Nephron (organoid): Measurements from ENCODE around the gene ADD1.

Experiments
- H3K27ac Mint-ChIP-seq, 3 experiments: 2 replicates each; pipeline ENCODE4 v1.8.0; 2020; ENCODE audit warnings: mixed read lengths in 3 of 3, mild to moderate bottlenecking in 2 of 3, moderate library complexity in 1 of 3
- H3K27me3 Mint-ChIP-seq: 2 replicates; pipeline ENCODE4 v1.8.0; 2021; ENCODE audit warnings: low read depth, mild to moderate bottlenecking, moderate library complexity, mixed read lengths
- H3K36me3 Mint-ChIP-seq: 2 replicates; pipeline ENCODE4 v1.8.0; 2020; ENCODE audit warnings: low read depth, mixed read lengths
- H3K4me1 Mint-ChIP-seq: 2 replicates; pipeline ENCODE4 v1.8.0; 2020; ENCODE audit warnings: mixed read lengths
- H3K4me3 Mint-ChIP-seq, 3 experiments: 2 replicates each; pipeline ENCODE4 v1.8.0; 2020; ENCODE audit warnings: mild to moderate bottlenecking in 3 of 3, mixed read lengths in 3 of 3, moderate library complexity in 2 of 3
- H3K9me3 Mint-ChIP-seq: 2 replicates; pipeline ENCODE4 v1.8.0; 2020; ENCODE audit warnings: mixed read lengths
- TF ChIP-seq, protein P1 (sequence below), 3 experiments: fragments of 200-600 bp; sonication (generic); IDR thresholded peaks; one replicate each; pipeline ENCODE4 v1.5.0; 2021; ENCODE audit warnings: antibody characterized with exemption in 3 of 3; ENCODE audit not compliant: unreplicated experiment in 3 of 3

ADD1 gene

DNA sequence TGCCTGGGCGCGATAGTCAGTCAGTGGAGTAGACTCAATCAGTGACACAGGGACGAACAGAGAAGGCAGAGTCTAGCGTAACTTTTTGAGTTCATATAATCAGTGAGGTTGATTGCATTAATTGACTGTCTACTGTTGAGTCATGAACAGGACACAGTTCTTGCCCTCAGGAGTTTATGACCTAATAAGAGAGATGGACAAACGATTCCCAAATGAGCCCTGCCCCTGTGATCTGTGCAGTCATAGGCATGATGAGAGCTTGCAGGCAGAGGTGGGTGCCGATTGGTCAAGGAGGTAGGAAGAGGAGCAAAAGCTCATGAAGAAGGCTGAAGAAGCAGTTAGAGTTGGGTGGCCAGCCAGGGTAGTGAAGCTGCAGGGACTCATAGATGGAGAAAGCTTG is 57.1 kb downstream of the ADD1 start:
- Mint-ChIP-seq H3K4me1 (no peaks in the 10 kb centered on the region), H3K4me3 (no peak overlapping the region), H3K27ac (no peak overlapping the region), H3K9me3 (no peaks in the 10 kb centered on the region), H3K27me3 (no peaks in the 10 kb centered on the region), H3K36me3 (peaks cover 84% of the 10 kb centered on the region)
- TF ChIP-seq, protein P1, sequence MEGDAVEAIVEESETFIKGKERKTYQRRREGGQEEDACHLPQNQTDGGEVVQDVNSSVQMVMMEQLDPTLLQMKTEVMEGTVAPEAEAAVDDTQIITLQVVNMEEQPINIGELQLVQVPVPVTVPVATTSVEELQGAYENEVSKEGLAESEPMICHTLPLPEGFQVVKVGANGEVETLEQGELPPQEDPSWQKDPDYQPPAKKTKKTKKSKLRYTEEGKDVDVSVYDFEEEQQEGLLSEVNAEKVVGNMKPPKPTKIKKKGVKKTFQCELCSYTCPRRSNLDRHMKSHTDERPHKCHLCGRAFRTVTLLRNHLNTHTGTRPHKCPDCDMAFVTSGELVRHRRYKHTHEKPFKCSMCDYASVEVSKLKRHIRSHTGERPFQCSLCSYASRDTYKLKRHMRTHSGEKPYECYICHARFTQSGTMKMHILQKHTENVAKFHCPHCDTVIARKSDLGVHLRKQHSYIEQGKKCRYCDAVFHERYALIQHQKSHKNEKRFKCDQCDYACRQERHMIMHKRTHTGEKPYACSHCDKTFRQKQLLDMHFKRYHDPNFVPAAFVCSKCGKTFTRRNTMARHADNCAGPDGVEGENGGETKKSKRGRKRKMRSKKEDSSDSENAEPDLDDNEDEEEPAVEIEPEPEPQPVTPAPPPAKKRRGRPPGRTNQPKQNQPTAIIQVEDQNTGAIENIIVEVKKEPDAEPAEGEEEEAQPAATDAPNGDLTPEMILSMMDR (IDR thresholded peaks at IDR 0.05; ENCODE audit: unreplicated experiment in 3 of 3), result no peak

DNA sequence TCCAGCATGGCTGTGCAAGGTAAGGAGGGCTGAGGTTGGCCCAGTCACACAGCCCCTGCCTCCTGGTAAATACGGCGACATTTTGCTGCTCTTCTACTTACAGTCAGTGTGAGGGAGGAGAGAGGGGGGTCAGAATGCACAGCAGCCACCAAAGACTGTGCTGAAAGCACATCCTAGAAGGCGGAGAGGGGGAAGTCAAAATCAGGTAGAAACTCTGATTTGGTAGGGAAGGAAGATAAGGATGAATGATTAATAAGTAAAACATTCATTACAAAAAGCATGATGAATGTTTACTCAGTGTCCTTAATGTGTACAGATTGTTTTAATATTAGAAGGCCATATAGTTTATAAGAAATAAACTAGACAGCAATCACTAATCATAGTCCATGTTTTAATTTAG is 57.5 kb downstream of the ADD1 start:
- Mint-ChIP-seq H3K4me1 (no peaks in the 10 kb centered on the region), H3K36me3 (peaks cover 83% of the 10 kb centered on the region), H3K27me3 (no peaks in the 10 kb centered on the region), H3K27ac (no peak overlapping the region), H3K9me3 (no peaks in the 10 kb centered on the region), H3K4me3 (no peak overlapping the region)
- TF ChIP-seq, protein P1 (IDR thresholded peaks at IDR 0.05; ENCODE audit: unreplicated experiment in 3 of 3), result no peak

DNA sequence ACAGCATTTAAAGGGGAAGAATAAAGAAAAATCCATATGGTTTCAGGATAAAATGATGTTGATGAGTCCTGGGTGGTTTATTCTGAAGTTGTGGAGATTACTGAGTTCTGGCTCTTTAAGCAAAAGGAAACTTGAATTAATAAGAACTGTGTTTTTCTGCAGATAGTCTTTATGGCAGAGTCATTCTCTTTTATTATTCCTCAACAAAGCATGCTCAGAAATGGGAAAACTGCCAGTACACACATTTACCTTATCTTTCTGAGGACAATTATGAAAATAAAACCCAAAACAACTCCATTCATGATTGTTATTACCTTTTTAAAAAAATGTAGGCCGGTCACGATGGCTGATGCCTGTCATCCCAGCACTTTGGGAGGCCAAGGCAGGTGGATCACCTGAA is 58.5 kb downstream of the ADD1 start:
- Mint-ChIP-seq H3K36me3 (peaks cover 80% of the 10 kb centered on the region), H3K27ac (no peak overlapping the region)

DNA sequence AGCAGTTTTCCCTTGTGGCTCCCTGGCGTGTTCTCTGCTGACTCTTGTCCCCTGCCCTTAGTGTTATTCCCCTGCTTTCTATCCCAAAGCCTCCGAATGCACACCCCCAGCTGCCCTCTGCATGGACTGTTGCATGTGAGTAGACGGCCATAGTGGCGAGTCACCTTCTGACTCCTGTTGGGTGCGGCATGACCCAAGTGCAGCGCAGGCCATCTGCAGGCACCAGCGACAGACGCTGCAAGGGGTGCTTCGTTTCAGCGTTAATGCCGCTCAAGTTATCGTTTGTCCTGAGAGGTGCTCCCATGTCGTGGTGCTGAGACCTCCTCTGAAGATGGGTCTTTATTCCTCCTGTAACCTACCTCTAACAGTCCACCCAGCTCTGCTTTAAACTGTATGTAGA is 61.9 kb downstream of the ADD1 start:
- H3K27ac Mint-ChIP-seq, result no peak overlapping the region
- no peak overlapping the region for H3K4me3 Mint-ChIP-seq
- H3K4me1 Mint-ChIP-seq, result no peaks in the 10 kb centered on the region
- TF ChIP-seq, protein P1 (IDR thresholded peaks at IDR 0.05; ENCODE audit: unreplicated experiment in 3 of 3), result no peak
- no peaks in the 10 kb centered on the region for H3K27me3 Mint-ChIP-seq
- no peaks in the 10 kb centered on the region for H3K9me3 Mint-ChIP-seq
- H3K36me3 Mint-ChIP-seq, result peaks cover 83% of the 10 kb centered on the region

More for the DNA sequence above, 58.5 kb downstream of the ADD1 start:
- no peak overlapping the region for H3K4me3 Mint-ChIP-seq
- no peaks in the 10 kb centered on the region for H3K9me3 Mint-ChIP-seq
- no peaks in the 10 kb centered on the region for H3K27me3 Mint-ChIP-seq
- H3K4me1 Mint-ChIP-seq, result no peaks in the 10 kb centered on the region
- TF ChIP-seq, protein P1 (IDR thresholded peaks at IDR 0.05; ENCODE audit: unreplicated experiment in 3 of 3), result no peak

DNA sequence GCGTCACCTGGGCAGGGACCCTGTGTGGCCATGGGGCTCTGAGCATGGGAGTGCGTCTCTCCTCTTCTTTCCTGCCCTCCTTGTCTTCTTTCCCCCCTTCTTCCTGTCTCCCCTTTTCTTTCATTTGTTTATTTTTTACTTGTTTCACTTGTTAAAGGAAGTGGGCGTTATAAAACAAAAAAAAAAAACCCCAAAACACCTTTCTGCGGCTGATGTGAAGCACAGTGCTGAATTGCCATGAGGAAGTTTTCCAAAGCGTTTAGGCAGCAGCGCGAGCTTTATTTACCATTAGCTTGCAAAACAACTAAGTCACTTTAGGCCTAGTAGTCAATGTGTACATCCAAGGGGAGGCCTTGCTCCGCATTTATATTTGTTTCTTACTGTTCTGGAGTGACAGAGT is 62.6 kb downstream of the ADD1 start:
- Mint-ChIP-seq H3K4me3 (no peak overlapping the region), H3K36me3 (peaks cover 82% of the 10 kb centered on the region), H3K4me1 (no peaks in the 10 kb centered on the region), H3K27me3 (no peaks in the 10 kb centered on the region), H3K9me3 (no peaks in the 10 kb centered on the region), H3K27ac (no peak overlapping the region)
- TF ChIP-seq, protein P1 (IDR thresholded peaks at IDR 0.05; ENCODE audit: unreplicated experiment in 3 of 3), result no peak

DNA sequence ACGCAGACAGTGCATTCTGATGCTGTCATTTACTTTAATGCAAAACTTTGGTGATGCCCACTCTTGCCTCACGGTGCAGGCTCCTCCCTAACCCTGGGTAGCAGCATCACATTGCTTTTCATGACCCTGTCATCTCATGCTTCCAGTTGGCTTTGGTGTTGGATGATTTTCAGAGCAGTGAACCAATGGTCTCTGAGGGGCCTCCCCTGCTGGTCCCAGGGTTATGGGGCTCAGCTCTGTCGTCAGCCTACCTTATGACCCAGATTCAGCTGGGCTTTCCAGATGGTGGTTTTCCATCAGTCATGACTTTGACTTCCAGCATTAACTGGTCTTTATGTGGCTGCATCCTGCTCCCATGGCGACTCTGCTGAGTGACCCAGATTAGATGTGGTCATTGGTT is 63.6 kb downstream of the ADD1 start:
- Mint-ChIP-seq H3K27ac (no peak overlapping the region), H3K4me1 (no peaks in the 10 kb centered on the region), H3K4me3 (no peak overlapping the region), H3K9me3 (no peaks in the 10 kb centered on the region), H3K27me3 (no peaks in the 10 kb centered on the region), H3K36me3 (peaks cover 80% of the 10 kb centered on the region)
- TF ChIP-seq, protein P1 (IDR thresholded peaks at IDR 0.05; ENCODE audit: unreplicated experiment in 3 of 3), result no peak
